ENCODE data around the gene PHYH. TPM values are rescaled to one million over a fixed set of nuclear protein-coding genes. Genes with fewer than 3 reads are reported as not detected.
"Not testable (repeated sequence)": the region's sequence is repeated elsewhere in the genome, so short reads cannot be mapped to it uniquely, and the experiment has no call there.

The PHYH gene
- total RNA-seq, 1 donor from 2014 or later: 20.0 TPM

DNA sequence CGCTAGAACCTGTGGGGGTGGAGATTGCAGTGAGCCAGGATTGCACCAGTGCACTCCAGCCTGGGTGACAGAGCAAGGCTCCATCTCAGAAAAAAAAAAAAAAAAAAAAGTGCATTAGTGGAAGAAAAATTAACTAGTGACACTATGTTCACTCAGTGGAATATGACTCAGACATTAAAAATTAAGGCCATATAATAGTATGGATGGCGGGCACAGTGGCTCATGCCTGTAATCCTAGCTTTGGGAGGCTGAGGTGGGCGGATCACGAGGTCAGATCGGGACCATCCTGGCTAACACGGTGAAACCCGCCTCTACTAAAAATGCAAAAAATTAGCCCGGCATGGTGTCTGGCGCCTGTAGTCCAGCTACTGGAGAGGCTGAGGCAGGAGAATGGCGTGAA is 3.4 kb downstream of the PHYH start:
- TF ChIP-seq, protein P1, sequence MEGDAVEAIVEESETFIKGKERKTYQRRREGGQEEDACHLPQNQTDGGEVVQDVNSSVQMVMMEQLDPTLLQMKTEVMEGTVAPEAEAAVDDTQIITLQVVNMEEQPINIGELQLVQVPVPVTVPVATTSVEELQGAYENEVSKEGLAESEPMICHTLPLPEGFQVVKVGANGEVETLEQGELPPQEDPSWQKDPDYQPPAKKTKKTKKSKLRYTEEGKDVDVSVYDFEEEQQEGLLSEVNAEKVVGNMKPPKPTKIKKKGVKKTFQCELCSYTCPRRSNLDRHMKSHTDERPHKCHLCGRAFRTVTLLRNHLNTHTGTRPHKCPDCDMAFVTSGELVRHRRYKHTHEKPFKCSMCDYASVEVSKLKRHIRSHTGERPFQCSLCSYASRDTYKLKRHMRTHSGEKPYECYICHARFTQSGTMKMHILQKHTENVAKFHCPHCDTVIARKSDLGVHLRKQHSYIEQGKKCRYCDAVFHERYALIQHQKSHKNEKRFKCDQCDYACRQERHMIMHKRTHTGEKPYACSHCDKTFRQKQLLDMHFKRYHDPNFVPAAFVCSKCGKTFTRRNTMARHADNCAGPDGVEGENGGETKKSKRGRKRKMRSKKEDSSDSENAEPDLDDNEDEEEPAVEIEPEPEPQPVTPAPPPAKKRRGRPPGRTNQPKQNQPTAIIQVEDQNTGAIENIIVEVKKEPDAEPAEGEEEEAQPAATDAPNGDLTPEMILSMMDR (conservative IDR thresholded peaks at IDR 0.05; ENCODE audit: low read depth, low read length): no peak
- DNase-seq (ENCODE audit: low read depth): no peak
- no peak overlapping the region for H3K4me3 ChIP-seq (ENCODE audit: low read depth, low read length)

DNA sequence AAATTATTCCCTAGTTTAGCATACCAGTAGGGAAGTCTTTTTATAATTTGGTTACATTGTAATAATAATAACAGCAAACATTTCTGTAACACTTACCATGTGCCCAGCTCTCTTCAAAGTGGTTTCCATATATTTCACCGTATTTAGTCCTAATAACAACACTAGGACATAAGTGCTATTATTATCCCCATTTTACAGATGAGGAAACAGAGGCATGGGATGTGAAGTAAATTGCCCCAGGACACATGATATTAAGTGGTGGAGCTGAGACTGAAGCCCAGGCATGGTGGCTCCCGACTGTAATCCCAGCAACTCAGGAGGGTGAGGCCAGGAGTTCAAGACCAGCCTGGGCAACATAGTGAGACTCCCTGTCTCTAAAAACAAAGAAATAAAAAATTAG is 5.1 kb downstream of the PHYH start:
- TF ChIP-seq, protein P1 (conservative IDR thresholded peaks at IDR 0.05; ENCODE audit: low read depth, low read length): no peak
- H3K4me3 ChIP-seq (ENCODE audit: low read depth, low read length): no peak overlapping the region
- DNase-seq (ENCODE audit: low read depth): no peak

DNA sequence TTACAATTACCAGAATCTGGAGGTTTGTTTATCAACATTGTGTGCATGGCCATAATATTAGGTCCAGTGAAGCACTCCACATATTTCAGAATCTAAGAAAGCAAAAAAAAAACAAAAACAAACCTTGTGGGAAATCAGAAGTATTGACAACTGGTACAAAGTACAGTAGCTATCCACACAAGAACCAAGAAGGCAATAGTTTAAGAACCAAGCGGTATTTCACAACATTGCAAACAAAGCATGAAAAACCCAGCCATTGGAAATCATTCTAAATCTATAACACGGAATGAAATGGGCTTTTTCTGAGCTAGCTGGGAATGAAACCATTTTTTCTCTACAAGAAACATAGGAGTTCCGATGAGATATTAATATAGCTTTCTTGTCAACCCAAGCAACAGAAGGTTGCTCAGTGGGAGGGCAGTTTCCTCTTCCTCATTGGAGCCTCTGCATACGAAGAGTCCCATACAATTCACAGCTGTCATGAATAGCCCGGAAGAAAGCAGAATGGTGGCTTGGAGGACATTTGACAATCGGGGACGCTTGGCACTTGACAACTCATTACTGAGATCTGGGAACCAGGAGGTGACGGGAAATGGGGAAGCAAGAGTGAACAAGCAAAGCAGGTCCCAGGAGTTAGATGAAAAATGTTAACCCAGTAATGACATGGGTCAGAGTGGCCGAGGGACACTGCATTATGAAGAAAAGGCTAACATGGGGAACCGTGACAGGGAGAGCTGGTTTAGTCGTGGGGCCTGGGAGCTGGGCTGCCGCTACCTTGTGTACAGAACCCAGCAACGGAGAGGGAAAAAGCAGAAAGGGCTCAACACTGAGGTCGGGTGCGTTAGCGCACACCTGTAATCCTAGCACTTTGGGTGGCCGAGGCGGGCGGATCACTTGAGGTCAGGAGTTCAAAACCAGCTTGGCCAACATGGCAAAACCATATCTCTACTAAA is 7.8 kb downstream of the PHYH start:
- H3K4me3 ChIP-seq (ENCODE audit: low read depth, low read length): no peak overlapping the region
- TF ChIP-seq, protein P1 (conservative IDR thresholded peaks at IDR 0.05; ENCODE audit: low read depth, low read length): no peak

DNA sequence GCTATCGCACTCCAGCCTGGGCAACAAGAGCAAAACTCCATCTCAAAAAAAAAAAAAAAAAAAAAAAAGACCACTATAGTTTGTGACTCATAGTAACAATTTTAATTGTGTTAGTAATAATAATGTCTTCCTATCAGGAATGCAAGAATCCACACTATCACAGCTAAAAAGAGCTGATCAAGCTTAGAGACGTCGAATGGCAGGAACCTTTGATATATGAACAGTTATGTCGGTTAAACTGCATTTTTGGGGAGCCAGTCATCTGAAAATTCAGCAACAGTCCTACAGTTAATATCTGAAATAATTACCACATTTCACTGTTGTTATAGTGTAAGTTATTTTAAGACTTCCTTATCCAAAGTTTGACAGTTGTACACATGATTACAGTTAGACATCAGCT is 8.8 kb downstream of the PHYH start:
- H3K4me3 ChIP-seq (ENCODE audit: low read depth, low read length): no peak overlapping the region
- DNase-seq (ENCODE audit: low read depth): no peak
- TF ChIP-seq, protein P1 (conservative IDR thresholded peaks at IDR 0.05; ENCODE audit: low read depth, low read length): no peak

More for the DNA sequence above, 7.8 kb downstream of the PHYH start:
- no peak for DNase-seq (ENCODE audit: low read depth)

DNA sequence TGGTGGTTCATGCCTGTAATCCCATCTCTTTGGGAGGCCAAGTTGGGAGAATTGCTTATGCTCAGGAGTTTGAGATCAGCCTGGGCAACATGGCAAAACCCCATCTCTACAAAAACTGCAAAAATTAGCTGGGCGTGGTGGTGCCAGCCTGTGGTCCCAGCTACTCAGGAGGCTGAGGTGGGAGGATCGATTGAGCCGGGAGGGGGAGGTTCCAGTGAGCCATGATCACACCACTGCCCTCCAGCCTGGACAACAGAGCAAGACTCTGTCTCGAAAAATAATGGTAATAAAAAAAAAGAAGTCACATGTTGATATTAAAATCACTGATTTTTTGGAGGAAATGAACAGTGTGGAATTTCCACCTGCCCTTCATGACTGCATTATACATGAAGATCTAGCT is 15.8 kb downstream of the PHYH start:
- TF ChIP-seq, protein P1 (conservative IDR thresholded peaks at IDR 0.05; ENCODE audit: low read depth, low read length): no peak
- DNase-seq (ENCODE audit: low read depth): no peak
- no peak overlapping the region for H3K4me3 ChIP-seq (ENCODE audit: low read depth, low read length)

DNA sequence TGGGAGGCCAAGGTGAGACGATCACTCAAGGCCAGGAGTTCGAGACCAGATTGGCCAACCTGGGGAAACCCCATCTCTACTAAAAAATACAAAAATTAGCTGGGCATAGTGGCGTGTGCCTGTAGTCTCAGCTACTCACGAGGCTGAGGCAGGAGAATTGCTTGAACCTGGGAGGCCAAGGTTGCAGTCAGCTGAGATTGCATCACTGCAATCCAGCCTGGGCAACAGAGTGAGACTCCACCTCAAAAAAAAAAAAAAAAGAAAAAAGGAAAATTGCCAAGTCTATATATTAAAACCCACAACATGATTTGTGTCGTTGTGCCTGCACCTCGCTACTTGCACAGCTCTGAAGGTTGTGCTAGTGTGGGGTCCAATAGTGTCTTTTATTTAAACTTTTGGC is 17.5 kb downstream of the PHYH start:
- not testable (repeated sequence) for H3K4me3 ChIP-seq (ENCODE audit: low read depth, low read length); DNase-seq (ENCODE audit: low read depth)

DNA sequence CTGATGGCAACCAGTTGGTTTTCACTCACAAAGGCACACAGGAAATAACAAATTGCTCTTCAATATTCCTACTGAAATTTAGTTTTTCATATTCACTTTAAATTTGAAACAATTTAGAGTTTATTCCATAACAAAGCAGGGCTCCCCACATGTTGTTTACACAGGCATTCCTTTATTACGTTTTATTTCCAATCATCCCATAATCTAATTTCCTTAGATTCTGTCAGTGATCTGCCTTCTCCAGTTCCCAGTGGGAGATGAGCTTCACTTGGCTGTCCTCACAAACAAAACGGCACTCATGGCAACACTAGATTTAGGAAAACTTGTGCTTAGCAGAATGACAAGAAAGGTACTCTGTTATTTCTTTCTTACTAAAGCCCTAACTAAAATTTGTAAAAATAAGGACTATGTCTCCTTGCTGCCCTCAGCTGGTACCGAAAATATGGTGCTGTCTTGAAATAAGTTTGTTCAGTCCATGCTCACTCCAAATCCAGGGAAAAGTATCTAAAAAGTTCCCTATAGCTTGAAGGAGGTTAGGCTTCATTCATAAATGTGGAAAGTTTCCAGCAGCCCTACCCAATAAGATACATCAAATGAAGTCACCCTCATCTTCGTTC is 23.0 kb downstream of the PHYH start:
- H3K4me3 ChIP-seq (ENCODE audit: low read depth, low read length): no peak overlapping the region
- TF ChIP-seq, protein P1 (conservative IDR thresholded peaks at IDR 0.05; ENCODE audit: low read depth, low read length): peak; percentile 43
- no peak for DNase-seq (ENCODE audit: low read depth)

DNA sequence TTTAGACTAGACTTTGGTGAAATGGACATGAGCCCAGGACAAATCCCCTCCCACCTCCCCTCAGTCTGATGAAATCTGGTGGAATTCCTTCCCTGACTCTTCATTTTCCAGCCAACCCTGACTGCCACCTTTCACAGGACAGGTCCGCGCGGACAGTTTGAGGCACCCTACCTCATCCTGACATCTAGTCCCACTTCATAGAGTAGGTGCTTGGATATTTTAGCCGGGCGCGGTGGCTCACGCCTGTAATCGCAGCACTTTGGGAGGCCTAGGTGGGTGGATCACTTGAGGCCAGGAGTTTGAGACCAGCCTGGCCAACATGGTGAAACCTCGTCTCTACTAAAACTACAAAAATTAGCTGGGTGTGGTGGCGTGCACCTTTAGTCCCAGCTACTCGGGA is 23.7 kb downstream of the PHYH start:
- not testable (repeated sequence) for H3K4me3 ChIP-seq (ENCODE audit: low read depth, low read length); DNase-seq (ENCODE audit: low read depth)
